Prostate gland (tissue), 2 donors: ENCODE data around the gene CNTF.

Experiments
- POLR2A ChIP-seq: fragments of 450-650 bp; IDR thresholded peaks from one replicate; pipeline ENCODE4 v1.6.1; 2016; ENCODE audit warnings: antibody characterized with exemption, mild to moderate bottlenecking
- POLR2AphosphoS5 ChIP-seq: sonication (generic); formaldehyde crosslinking; IDR thresholded peaks from one replicate; pipeline ENCODE4 v1.6.1; 2017; ENCODE audit warnings: antibody characterized with exemption
- TF ChIP-seq, protein P1 (sequence below), 4 experiments: fragments of 200-600 bp in 2 of 4; fragments of 450-650 bp in 2 of 4; sonication (generic) in 2 of 4; IDR thresholded peaks; 1 replicate in 3 of 4; 2 replicates in 1 of 4; pipeline ENCODE4 v1.5.1; 2016 to 2019; ENCODE audit warnings: antibody characterized with exemption in 4 of 4, mild to moderate bottlenecking in 2 of 4, moderate library complexity in 2 of 4

GRCh38 chr11:58621586-58622262, 741 bp upstream of the CNTF start:
- TF ChIP-seq, protein P1, sequence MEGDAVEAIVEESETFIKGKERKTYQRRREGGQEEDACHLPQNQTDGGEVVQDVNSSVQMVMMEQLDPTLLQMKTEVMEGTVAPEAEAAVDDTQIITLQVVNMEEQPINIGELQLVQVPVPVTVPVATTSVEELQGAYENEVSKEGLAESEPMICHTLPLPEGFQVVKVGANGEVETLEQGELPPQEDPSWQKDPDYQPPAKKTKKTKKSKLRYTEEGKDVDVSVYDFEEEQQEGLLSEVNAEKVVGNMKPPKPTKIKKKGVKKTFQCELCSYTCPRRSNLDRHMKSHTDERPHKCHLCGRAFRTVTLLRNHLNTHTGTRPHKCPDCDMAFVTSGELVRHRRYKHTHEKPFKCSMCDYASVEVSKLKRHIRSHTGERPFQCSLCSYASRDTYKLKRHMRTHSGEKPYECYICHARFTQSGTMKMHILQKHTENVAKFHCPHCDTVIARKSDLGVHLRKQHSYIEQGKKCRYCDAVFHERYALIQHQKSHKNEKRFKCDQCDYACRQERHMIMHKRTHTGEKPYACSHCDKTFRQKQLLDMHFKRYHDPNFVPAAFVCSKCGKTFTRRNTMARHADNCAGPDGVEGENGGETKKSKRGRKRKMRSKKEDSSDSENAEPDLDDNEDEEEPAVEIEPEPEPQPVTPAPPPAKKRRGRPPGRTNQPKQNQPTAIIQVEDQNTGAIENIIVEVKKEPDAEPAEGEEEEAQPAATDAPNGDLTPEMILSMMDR (IDR thresholded peaks at IDR 0.05), result no peak
- TF ChIP-seq POLR2A (no peak), POLR2AphosphoS5 (no peak)
